ENCODE results near the gene ZBTB20. TPM values are rescaled to one million over a fixed set of nuclear protein-coding genes. Genes with fewer than 3 reads are reported as not detected.

ZBTB20 gene
- total RNA-seq, 6 experiments from 2014 or later = 8.0 to 14.1 (median 10.4) TPM

DNA sequence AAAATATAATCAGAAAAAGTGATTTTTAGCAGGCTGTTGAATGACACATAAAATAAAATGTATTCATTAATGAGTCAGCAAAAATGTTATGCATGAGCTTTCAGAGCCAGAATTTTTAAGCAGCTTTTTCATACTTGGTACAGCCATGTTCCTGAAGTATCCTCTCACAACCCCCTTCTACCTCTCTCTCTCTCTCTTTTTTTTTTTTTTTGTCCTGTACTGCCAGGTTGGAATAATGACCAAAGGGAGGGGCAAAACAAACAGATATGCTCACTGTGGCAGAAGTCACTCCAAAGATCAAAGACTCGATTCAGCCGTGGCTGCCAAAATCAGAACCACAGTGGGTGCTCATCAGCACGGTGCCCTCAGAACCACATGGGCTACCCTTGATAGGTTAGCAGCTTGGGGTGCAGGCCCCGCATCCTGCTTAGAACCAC lies 383.0 kb downstream of the ZBTB20 start:
- peaks cover 24% of the 10 kb centered on the region for H3K4me1 Mint-ChIP-seq (ENCODE audit: low read depth)
- H3K4me3 Mint-ChIP-seq = no peak overlapping the region
- TF ChIP-seq CTCF (IDR thresholded peaks at IDR 0.05) = no peak
- no peaks in the 10 kb centered on the region for H3K27me3 Mint-ChIP-seq (ENCODE audit: insufficient read depth)
- H3K9me3 Mint-ChIP-seq = no peaks in the 10 kb centered on the region
- H3K27ac Mint-ChIP-seq = peak overlapping the region; percentile 48; the same call in 1 of the 2 replicates
- no peaks in the 10 kb centered on the region; the same call in 1 of the 2 replicates for H3K36me3 Mint-ChIP-seq (ENCODE audit: low read depth)
- DNase-seq = peak; percentile 23

DNA sequence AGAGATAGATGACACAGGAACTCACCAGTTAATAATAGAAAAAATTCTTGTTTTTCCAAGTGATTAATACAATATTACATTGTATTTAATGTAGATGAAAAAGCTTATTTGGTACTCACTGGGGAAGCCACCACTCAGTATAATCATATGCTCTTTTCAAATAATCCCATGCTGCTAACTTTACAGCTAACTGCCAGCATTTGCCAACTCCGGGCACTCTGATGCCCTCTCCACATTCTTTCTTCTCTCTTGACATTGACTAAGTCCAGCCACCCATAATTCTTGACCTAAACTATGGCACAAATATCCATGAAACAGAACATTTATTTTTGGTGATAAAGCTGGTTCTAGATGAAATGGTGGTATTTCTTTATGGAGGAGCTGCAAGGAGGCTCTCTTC lies 384.9 kb downstream of the ZBTB20 start:
- H3K36me3 Mint-ChIP-seq (ENCODE audit: low read depth) = no peaks in the 10 kb centered on the region
- TF ChIP-seq CTCF (IDR thresholded peaks at IDR 0.05) = no peak
- H3K27me3 Mint-ChIP-seq (ENCODE audit: insufficient read depth) = no peaks in the 10 kb centered on the region
- peaks cover 37% of the 10 kb centered on the region for H3K4me1 Mint-ChIP-seq (ENCODE audit: low read depth)
- H3K27ac Mint-ChIP-seq = no peak overlapping the region
- H3K9me3 Mint-ChIP-seq = no peaks in the 10 kb centered on the region
- H3K4me3 Mint-ChIP-seq = no peak overlapping the region
- DNase-seq = no peak

- Mint-ChIP-seq H3K4me1 (ENCODE audit: low read depth) (peaks cover 43% of the 10 kb centered on the region), H3K27ac (no peak overlapping the region), H3K36me3 (ENCODE audit: low read depth) (no peaks in the 10 kb centered on the region), H3K9me3 (no peaks in the 10 kb centered on the region), H3K4me3 (no peak overlapping the region), H3K27me3 (ENCODE audit: insufficient read depth) (no peaks in the 10 kb centered on the region)
- no peak for DNase-seq
- TF ChIP-seq CTCF (IDR thresholded peaks at IDR 0.05) = no peak
These were observed 386.4 kb downstream of the ZBTB20 start for GRCh38 chr3:114760679-114761078.

GRCh38 chr3:114758831-114759699 lies 388.0 kb downstream of the ZBTB20 start:
- peak overlapping the region; percentile 87 for H3K4me3 Mint-ChIP-seq
- no peaks in the 10 kb centered on the region for H3K9me3 Mint-ChIP-seq
- peak overlapping the region; percentile 53 for H3K27ac Mint-ChIP-seq
- no peak for TF ChIP-seq CTCF (IDR thresholded peaks at IDR 0.05)
- H3K4me1 Mint-ChIP-seq (ENCODE audit: low read depth) = peaks cover 38% of the 10 kb centered on the region
- no peaks in the 10 kb centered on the region for H3K27me3 Mint-ChIP-seq (ENCODE audit: insufficient read depth)
- DNase-seq = peak; percentile 17
- H3K36me3 Mint-ChIP-seq (ENCODE audit: low read depth) = no peaks in the 10 kb centered on the region

DNA sequence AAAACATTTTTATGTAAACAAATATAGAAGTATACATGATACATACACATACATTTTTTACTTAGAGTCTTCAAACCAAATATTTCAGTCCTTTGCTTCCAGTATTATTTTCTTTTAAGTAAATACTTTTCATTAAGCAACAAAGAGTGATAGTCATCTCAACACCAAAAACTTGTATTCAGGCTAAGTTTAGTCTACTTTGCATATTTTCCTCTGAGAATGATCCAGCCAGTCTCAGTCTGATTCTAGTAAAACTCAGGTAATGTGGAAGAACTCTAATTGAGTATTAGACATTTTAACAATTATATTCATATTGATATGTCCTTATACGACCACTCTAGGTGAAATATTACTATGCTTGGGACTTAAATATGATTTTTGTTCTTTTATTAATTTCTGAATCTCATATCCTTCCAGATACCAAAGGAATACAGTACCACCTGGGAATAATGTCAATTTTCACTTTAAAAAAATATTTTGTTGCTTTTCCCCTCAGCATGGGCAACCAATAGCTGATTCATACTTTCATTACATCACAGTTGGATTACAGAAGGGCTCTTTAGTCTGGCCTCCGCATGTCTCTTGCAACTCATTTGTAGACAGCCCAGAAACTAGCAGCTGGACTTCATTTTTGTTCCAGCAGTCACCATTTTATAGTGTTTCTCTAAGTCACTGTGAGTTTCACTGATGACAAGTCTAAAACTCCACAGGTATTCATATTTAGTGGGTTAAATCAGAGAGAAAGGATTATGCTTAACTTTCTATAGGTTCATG lies 390.4 kb downstream of the ZBTB20 start:
- no peak for TF ChIP-seq CTCF (IDR thresholded peaks at IDR 0.05)
- no peaks in the 10 kb centered on the region for H3K36me3 Mint-ChIP-seq (ENCODE audit: low read depth)
- peak; percentile 48 for DNase-seq
- H3K4me1 Mint-ChIP-seq (ENCODE audit: low read depth) = peaks cover 33% of the 10 kb centered on the region
- no peaks in the 10 kb centered on the region for H3K27me3 Mint-ChIP-seq (ENCODE audit: insufficient read depth)
- peak overlapping the region; percentile 58 for H3K27ac Mint-ChIP-seq
- H3K4me3 Mint-ChIP-seq = peak overlapping the region; percentile 52
- no peaks in the 10 kb centered on the region for H3K9me3 Mint-ChIP-seq

Measured in HFFc6 (cell line).